ENCODE results near the gene MTF1.
A peak's percentile ranks its signal among the peaks of the same experiment; 100 is the strongest.

MTF1 gene

DNA sequence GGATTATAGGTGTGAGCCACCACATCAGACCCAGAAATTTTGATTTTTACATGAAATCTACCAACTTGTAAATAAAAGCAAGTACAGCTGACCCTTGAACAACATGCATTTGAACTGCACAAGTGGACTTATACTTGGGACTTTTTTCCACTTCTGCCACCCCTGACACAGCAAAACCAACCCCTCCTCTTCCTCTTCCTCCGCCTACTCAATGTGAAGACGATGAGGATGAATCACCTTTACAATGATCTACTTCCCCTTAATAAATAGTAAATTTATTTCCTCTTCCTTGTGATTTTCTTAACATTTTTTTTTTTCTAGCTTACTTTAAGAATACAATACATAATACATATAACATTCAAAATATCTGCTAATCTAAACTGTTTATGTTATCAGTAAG lies 33.9 kb downstream of the MTF1 start:
- no peak for DNase-seq

DNA sequence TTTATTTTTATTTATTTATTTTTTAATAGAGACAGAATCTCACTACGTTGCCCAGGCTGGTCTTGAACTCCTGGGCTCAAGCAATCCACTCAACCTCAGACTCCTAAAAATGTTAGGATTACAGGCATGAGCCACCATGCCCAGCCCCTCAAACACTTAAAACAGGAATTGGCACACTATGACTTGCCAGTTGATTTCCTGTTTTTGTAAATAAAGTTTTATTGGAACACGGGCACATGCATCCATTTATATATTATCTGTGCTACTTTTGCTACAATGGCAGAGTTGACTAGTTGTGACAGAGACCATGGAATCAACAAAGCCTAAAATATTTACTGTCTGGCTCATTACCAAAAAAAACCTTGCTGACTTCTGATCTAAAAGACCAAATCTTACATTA lies 35.4 kb downstream of the MTF1 start:
- no peak for DNase-seq

DNA sequence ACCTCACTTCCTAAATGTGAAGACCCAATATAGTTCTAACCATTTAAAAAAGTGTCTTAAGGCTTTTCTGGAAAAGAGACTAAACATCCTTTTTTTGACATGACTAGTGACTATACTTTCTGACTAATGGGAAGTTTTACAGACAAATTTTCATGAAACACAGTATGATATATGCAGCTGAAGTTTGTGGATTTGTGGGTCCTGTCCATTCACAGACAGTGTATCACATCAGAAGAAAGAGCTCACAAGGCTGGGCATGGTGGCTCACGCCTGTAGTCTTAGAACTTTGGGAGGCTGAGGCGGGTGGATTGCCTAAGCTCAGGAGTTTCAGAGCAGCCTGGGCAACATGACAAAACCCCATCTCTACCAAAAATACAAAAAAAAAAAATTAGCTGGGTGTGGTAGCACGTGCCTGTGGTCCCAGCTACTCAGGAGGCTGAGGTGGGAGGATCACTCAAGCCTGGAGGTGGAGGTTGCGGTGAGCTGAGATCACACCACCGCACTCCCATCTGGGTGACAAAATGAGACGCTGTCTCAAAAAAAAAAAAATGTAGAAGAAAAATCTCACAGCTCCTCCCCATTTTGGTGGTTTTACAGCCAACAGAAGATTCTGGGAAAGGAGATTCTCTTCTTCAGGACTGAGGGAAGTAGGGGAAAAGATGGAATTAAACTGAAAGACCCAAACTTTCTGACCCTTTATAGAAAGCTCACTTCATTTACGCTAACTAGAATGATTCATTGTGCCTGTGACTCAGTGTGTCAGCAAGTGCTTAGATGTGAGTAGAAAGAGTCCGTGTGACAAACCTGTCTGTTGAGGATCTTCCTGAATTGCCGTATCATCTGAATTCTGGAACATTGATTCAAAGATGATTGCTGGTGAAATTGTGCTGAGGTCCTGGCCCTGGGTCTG lies 36.2 kb downstream of the MTF1 start:
- no peak for DNase-seq

DNA sequence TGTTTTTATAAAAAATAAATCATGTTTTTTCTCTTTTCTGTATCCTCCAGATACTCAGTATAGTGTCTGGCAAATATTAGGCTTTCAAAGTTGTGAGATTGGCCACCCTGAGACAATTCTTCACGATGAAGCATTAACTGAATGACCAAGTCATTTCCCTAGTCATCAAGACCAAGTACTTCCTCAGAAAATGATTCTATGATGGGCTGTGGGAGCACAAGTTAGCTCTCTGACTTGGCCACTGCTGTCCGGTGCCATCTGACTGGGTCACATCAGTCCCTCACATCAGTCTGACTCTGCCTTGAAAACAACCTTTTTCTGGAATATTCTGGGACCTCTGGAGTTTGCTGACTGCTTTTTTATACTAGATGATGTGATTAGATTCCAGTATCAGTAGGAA lies 37.9 kb downstream of the MTF1 start:
- no peak for DNase-seq

DNA sequence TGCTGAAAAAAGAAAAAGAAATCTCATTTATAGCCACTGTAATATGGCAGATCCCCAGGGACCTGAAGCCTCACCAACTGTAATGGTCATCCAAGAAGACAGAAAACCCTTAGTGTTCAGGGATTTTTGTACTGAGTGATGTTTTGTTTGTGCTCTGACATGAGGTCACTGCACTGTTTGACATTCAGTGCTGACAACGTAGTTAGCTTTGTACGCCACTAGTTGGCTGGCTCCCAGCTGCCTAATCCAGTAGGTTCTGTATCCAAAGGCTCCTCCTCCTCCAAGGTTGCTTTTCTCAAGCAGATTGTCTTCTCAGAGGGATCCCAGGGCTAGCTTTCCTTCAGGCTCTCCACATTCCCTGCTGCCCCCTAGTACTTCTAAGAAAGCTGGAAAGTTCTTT lies 41.9 kb downstream of the MTF1 start:
- DNase-seq: no peak

DNA sequence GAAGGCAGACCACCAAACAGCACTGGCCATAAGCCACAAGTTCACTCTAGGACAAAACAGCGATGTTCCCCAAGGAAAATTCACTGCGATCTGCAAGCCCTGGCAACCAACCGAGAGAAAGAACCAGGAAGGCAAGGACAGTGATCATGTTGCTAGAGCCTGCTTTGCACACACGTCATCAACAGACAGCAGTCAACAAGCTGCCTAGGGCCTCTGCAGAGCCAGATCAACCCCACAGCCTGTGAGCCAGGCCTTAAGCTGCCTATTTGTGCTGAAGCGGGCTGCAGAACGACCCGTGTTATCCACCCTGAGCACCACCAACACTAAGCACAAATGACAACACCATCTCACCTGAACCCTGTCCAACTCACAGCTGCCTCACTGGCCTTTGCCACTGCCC lies 45.1 kb downstream of the MTF1 start:
- DNase-seq: no peak

DNA sequence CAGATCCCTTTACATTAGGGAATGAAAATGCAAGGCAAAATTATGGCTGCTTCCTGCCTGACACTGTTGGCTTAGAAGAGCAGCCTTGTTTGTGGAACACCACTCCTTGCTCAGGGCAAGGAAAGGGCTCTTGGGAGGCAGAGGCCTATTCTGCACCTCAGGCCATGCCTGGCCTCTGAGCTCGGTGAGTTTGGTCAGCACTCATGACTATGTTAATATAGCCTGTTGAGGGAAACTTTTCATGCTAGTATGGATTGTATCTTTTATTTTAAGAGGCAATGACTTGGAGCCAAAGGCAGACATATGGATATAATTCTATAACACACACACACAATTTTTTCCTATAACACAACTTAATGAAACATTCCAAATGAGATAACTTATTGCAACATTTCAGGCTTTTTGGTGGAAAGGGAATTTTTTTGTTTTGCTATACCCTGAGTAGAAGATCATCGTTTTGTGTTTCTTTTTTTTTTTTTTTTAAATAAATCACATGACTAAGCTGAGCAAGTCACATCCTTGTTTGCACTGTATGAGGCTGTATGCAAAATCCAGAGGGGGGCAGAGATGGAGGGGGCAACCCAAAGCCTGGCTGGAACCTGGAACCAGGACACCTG lies 45.8 kb downstream of the MTF1 start:
- no peak for DNase-seq

DNA sequence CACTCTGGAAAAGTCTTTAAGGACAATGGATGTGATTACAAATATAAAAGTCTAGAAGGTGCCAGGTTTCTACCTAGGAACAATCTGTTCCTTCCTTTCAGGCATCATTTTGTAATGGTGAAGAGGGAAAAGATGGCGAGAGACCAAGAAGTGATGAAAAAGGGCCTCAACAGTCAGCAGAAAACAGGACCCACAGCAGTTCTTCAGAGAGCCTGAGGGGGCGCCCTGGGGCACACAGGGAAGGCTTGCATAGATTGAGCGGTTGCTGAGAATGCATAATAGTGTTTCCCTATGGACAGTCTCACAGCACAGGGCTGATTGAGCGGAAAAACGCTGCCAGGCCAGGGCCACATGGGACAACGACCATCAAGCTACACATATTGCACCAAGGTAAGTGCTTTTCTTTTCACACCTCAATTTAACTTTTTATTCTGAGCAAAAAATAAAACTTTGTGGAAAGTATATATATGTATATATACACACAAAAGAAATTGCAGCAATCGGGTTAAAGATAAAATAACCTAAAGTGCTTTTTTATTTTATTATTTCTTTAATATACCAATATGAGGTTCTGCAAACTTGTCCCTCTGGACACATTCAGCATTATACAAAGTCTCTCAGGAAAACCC lies 48.3 kb downstream of the MTF1 start:
- peak; percentile 21 for DNase-seq

DNA sequence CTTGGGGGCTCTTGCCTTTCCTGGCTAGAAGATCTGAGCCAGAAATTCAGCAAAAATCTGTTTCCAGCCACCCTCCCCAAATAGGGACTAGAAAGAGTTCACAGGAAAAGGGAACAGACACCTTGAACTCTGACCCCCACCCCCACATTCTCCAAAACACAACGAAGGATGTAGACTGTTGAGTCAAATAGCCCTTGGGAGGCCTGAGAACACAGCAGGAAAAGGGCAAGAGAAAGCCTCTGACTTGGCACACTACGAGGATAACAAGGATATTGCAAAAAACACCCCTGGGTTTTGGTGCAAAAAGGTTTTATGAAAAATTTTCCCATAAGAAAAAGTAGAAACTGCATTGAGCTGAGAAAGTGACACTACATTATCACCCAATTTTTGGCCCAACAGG lies 49.5 kb downstream of the MTF1 start:
- no peak for DNase-seq

DNA sequence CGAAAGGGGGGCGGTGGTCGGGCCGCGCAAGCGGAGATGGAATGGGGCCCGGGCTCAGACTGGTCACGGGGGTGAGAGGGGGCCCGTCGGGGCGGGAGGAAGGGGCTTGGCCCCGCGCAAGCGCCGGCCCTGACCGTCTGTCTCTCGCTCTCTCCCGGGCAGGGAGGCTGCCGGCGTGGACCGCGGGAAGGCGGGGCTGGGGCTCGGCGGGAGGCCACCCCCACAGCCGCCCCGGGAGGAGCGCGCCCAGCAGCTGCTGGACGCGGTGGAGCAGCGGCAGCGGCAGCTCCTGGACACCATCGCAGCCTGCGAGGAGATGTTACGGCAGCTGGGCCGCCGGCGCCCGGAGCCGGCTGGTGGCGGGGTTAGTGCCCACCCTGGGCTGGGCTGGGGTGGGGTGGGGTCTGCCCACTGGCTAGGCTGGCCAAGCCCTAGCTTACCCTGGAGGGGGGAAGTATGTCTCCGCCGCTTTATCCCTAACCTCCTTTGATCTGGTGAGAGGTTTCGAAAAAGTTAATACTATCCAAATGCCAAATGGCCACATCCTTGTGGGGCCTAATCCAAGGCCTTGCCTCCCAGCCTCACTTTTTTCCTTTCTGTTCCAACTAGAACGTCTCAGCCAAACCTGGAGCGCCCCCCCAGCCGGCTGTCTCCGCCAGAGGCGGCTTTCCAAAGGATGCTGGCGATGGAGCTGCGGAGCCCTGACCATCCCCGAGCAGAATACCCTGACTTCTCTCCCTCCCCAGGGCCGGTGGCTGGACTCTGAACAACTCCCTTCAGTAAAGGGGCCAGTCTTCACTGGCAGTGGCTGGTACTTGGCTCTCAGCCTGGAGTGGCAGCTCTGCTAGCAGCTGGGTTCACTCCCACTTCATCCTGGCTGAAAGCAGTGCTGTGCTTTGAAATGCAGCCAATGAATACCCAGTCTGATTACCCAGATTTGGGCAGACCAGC lies 50.7 kb downstream of the MTF1 start:
- DNase-seq: no peak

DNA sequence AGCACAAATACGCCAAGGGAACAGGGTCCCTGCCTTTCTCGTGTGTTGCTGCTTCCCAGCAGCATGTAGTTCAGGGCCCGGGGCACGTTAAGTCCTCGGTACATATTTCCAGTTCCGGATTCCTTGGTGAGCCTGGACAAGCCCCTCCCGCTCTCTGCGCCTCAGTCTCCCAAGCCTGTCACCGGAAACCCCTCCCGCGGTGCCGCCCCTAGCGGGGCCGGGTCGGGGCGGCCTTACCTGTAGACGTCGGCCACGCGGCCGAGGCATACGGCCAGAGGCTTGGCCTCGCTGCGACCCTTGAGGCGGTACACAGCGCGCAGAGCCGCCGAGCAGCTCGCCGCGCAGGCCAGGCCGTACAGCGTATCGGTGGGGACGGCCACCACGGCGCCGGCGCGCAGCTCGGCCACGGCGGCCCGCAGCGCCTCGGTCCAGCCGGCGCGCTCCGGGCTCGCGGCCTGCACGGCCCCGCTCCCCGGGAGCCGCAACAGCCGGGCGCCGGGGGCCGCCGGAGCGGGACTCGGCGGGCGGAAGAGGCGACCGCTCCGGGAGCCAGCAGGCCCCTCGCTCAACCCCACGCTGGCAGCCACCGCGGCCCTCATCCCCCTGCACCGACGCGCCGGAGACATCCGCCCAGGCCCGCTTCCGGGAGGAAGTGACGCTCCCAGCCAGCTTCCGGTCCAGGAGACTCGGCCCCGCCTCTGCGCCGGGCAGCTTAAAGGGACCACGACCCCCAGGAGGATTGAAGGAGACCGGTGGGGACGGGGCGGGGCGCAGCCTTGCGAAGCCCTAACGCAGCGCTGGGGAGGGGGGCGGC lies 51.6 kb downstream of the MTF1 start, which contains the start of the genes C1orf122 and YRDC:
Gene C1orf122, plus strand, starts transcription at position 236 of the 814 bp plus-strand sequence. CDS start 615 bp downstream, outside the sequence.
Gene YRDC, minus strand, starts transcription at position 654 of the 814 bp plus-strand sequence. Its CDS starts 28 bp downstream, at position 626.
- DNase-seq: peak; percentile 55

DNA sequence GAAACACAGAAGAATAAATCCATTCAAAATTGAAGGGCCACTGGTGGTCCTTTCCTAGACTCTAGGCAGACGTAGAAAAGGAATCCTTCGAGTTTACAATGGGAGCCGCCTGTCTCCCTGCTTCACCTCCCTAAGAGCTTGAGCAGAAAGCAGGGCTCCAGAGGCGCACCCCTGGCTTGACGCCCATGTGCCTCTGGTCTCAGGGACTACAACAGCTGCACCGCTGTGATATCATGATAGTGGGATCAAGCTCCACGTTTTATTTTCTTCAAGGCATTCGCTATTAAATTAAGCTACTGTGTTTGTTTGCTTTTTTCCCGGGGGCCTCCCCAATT lies 52.2 kb downstream of the MTF1 start:
- no peak for DNase-seq

DNA sequence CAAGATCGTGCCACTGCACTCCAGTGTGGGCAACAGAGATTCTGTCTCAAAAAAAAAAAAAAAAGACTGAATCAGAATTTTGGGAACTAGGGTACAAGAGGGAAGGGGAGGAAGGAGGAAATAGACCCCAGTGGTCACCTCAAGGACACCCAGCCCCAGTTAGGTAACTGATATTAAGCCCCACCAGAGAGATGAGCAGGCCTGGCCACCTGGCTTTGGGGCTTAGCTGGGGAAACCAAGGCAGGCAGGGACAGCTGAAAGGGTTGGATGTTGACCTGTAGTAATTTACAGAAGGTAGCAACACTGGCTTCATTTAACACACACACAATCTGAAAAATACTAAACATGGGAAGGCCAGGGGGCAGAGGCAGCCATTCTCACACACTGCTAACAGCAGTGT lies 57.0 kb downstream of the MTF1 start:
- no peak for DNase-seq

DNA sequence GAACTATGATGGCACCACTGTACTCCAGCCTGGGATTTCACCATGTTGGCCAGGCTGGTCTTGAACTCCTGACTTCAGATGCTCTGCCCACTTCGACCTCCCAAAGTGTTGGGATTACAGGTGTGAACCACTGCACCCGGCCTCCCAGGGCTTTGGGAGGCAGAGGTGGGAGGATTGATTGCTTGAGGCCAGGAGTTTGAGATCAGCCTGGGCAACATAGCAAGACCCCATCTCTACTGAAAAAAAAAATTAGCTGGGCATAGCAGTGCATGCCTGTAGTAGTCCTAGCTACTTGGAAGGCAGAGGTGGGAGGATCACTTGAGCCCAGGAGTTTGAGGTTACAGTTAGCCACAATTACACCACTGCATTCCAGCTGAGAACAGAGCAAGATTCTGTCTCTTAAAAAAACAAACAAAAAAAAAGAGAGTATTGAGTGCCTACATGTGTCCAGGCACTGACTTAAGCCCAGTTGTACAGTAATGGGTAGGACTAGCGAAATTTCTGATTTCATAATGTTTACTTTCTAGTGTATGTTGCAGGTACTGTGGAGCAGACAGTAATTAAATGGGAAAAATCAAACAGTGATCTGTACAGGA lies 61.5 kb downstream of the MTF1 start:
- DNase-seq: no peak

DNA sequence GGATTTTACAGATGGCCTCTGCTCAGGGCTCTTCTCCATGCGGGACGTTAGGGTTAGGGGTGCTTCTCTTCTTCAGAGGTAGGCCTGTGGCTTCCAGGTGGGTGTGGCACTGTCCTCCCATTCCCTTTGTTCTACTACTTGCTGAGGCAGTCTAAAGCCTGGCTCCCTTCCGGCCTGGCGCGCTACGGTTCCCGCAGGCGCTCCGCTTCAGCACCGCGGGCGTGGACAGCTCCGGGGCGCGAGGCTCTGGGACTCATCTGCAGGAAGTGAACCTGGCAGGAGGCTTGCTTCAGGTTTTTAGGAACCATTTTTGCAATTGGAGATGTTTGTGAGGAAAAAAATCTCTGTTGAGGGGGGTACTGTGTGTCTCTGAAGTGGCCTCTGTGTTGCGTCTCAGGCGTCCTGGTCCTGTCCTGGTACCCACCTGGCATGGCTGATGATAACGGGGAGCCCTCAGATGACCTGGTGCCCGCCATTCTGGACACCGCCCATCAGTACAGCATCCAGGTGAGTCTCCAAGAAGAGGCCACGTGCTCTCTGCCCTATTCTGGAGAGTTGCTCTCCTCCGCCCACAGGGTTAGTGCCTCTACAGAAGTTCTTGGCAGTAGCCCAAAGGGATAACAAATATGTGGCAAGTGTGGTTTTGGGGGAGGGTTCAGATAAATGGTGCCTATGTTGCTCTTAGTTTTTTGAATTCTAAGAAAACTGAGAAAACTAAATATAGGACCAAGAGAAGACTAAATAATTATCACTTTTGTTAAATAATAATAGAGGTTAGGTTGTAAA lies 63.9 kb downstream of the MTF1 start:
- no peak for DNase-seq

DNA sequence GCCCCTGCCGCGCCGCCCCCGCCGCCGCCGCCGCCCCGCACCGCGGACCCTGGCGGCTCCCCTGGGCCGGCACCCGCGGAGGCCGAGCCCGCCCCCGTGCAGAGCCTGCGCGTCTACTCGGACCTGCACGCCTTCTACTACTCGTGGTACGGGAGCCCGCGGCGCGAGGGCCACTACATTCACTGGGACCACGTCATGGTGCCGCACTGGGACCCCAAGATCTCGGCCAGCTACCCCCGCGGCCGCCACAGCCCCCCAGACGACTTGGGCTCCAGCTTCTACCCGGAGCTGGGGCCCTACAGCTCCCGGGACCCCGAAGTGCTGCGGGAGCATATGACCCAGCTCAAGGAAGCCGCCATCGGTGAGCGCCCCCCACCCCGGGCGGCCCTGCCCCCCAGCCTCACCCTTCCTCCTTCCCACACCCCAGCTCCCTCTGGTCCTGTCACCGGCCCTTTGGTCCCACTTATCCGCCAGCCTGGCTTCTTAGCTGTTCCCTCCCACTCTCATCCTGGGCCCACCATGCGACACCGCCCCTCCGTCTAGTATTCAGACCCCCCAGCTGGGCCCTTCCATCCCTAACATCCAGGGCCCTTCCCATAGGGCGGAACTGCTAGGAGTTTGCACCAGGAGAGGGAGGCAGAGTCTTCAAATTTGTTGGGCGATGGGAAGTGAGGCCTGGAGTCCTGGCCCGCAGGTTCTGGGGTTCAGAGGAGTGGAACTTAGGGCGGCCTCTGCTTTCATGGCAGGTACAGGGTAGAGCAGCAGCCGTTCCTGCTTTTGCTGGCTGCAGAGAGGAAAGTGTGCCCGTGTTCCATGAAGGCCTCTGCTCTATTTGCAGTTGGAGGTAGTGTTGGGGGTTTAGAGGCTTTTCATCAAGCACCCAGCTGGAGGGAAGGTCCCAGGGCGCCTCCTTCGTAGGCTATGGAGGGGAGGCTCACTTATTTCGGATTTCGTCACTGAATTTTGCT lies 64.7 kb downstream of the MTF1 start:
- DNase-seq: peak; percentile 6

DNA sequence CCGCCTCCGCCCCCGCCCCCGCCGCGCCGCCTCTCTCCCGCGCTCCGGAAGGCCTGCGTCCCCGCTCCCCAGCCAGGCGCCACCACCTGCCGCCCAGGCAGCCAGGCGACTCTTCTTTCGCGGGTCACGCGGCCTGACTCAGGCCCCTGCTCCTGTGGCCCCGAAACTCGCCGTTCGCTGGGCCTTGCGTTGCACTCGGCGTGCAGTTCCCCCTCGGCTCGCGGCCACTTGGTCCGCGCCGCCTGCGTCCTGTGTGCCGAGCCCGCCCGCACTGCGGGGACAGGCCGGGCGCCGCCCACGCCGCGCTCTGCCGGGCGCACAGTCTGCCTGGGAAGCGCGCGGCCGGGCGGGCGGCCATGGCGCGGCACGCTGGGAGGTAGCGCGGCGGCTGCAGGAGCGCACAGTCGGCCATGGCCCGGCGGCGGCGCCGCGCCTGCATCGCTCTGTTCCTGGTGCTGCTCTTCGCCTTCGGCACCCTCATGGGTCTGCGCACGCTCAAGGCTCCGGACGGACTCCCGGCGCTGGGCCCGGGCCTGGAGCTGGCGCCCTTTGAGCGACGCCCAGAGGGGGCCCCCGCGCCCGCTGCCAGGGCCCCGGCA lies 65.5 kb downstream of the MTF1 start, which contains the start of gene MANEAL:
Gene MANEAL, plus strand, starts transcription at position 75 of the 599 bp plus-strand sequence. Its CDS starts 336 bp downstream, at position 411.
- no peak for DNase-seq

DNA sequence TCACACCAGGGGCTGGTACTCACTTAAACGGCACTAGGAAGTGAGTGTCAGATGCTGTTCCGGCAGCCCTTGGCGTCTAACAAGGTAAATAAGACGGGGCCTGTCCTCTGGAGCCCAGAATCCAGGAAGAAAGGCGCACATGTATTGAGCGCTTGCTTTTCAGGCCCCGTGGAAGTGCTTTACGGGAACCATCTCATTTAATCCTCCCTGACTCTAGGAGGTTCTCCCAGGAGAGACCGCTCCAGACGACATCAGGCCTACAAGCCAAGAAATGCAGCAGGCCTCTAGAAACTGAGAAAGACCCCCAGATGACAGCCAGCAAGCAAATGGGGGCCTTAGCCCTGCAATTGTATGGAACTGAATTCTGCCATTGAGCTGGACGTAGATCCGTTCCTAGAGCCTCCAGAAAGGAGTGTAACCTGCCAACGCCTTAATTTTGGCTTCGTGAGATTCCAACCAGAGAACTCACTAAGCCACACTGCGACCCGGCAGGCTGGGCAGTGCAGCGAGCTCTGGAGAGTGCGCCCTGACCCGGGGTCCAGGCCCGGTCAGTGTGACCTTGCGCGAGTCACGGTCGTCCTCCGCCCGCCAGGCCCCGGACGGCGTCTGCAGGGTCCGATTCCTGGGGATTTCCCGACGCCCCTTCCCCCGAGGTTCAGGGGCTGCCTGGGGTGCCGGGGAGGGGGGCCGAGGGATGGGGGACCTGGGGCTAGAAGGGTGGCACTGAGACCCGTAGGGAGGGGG lies 66.3 kb downstream of the MTF1 start:
- no peak for DNase-seq
